ENCODE measurements around the gene PYROXD2.
"Not testable (repeated sequence)": the region's sequence is repeated elsewhere in the genome, so short reads cannot be mapped to it uniquely, and the experiment has no call there.

Gene PYROXD2

DNA sequence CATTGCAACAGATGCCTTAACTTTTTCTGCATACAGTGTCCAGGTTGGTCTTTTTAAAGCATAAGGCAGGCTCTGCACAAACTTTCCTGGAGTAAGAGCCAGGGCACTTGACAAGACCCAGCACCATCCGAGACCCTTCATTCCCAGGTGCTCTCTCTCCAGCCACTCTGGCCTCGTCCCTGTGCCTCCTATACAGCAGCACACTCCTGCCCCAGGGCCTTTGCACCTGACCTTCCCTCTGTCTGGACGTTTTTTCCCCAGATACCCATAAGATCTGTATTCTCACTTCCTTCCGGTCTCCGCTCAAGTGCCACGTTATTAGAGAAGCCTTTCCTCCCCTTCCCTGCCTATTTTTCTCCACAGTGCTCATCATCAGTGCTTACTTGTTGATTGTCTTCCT lies 25.6 kb downstream of the PYROXD2 start:
- no peak for FAIRE-seq

DNA sequence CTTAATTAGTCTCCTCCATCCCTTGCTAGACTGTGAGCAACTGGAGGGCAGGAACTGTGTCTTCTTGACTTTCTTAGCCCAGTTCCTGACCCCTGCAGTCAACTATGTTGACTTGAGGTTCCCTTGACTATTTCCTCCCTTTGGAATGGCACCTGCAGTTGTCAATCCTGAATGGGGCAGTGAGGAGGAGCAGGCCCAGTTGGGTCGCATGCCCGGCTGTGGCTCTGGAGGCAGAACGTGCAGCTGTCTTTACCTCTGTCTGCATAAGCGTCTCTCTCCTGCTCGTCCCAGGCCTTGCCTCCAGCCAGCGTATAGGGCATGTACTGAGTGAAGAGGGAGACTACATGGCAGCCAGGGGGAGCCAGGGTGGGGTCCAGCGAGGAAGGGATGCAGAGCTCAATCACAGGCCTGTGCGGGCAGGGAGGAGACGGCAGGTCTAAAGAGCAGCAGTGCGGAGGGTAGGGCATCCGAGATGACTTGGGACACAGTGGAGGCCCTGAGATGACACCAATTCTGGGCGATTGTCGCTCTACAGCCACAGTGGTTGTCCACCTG lies 26.8 kb downstream of the PYROXD2 start:
- no peak for FAIRE-seq

DNA sequence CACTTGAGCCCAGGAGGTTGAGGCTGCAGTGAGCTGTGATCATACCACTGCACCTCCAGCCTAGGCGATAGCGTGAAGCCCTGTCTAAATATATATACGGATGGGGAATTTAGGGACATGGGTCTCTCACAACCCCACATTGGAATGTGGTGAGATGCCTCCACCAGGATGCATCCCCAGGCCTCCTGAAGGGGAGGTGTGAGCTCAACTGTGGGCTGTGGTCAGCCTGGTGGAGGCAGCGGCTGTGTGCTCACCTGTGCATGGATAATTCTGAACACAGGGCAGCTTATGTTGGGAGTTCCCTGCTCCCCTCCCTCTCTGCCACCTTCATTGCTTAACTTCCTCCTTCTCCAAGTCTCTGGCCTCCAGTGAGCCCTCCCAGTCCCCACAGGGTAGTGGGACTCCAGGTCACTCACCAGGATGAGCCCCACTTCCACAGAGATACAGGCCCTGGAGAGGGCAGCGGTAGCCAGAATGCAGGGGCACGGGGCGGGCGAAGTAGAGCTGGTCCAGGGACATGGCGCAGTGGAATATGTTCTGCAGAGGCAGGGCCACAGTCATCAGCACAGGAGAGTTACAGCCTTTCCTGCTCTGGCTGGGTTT lies 30.4 kb downstream of the PYROXD2 start:
- no peak for FAIRE-seq

DNA sequence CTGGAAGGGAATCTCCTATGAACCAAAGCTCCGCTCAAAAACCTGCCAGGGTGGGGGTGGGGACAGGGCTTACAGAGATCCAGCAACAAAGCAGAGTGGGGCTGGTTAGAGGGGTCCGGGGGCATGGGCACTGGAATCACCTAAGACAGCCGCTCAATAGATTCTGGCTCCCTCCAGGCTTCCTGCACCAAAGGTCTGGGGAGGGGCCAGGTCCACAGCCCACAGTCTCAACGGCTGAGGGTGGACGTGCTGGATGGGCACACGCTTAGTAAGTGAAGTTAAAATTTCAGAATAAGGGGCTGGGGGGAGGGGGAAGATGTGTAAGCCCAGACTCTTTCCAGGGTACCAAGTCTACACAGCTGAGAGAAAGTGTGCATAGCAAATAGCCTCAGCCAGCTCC lies 31.1 kb downstream of the PYROXD2 start:
- FAIRE-seq: no peak

DNA sequence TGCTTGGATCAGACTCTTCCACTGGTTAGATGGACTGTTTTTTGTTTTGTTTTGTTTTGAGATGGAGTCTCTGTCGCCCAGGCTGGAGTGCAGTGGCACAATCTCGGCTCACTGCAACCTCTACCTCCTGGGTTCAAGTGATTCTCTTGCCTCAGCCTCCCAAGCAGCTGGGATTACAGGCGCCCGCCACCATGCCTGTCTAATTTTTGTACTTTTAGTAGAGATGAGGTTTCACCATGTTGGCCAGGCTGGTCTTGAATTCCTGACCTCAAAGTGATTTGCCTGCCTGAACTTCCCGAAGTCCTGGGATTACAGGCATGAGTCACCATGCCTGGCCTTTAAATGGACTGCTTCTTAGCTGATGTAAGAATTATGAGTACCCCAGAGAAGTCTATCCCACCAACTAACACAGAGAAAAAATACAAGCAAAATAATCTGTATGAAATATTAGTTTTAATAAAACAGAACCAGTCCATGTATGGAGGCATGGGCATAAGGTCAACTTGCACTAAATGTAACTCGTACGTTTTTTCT lies 31.8 kb downstream of the PYROXD2 start:
- FAIRE-seq: not testable (repeated sequence)

DNA sequence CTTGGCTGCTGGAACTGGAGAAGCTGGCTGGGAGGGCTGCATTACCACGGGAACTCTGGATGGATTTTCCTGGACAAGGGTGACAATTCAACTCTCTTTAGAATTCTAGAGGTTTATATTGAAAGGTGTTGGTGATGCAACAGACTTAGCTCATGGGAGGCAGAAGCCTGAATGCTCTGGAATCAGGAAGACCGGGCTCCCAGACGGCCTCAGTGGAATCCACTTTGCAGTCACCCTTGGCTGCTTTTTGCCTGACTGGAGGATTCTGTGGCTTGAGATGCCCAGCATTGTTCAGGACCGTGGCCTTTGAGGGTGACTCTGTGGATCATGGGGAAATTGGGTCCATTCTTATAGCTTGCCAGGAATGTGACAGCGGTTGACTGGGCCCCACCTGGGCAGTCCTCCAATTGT lies 32.3 kb downstream of the PYROXD2 start:
- no peak for FAIRE-seq

DNA sequence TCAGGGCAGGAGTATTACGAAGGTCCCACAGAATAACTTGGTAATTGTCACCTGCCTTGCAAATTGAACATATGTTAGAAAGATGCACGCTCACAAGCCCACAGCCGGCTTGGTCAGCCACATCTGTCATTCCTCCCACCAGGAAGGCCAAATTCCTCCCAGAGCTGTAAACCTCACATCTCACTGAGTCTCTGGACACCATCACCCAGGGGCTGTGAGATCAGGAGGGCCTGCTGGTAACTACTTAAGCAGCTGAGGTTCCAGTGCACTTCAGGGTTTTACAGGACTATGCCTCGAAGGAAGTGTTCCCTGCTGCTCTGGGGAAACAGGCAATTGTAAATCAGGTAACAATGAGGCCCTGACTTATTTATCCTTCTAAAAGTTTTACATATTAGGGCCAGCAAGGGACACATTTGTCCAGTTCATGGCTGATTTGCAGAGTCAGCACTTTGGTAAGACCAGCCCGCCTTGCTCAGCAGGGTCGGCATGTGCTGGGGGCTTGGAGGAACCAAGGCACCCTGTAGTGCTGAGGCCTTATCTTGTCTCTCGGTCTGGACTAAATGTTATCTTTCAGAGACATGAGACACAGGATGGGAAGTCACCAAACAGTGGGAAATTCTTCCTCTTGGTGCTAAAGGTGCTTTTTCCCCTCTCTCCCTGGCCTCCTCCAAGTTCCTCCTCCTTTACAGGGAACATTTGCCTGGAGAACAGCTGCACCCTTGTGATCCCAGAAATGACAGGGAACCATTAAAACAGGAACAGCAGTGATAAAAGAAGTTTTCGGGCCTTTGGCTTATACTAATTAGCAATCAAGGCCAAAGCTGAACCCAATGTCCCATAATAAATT lies 34.3 kb downstream of the PYROXD2 start:
- no peak for FAIRE-seq

DNA sequence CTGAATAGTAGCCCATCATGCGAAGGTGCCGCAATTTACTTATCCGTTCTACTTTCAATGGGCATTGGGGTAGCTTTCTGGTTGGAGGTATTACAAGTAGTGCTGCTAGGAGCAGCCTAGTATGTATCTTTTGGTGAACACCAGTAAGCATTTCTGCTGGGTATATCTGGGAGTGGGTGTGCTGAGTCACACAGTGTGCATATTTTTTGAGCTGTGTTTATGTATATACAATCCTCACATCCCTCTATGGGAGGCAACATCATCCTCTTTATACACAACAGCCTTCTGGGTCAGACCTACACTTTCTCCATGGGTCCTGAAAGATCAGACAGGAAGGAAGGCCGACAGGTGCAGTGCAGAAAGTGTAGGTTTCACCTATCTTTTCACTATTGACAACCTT lies 36.3 kb downstream of the PYROXD2 start:
- no peak for FAIRE-seq

DNA sequence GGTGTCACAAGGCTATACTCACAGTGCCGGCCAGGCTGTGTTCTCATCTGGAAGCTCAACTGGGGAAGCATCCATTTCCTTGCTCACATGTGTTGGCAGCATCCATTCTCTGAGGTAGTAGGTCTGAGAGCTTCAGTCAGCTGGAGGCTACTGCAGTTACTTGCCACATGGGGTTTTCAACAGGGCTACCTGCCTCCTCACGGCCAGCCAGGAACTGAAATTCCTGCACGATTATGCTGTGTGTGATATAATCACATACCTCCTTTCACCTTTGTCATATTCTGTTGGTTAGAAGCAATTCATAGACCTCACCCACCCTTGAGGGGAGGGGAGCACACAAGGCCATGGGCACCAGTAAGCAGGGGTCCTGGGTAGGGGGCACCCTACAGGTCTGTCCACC lies 37.4 kb downstream of the PYROXD2 start:
- no peak for FAIRE-seq

DNA sequence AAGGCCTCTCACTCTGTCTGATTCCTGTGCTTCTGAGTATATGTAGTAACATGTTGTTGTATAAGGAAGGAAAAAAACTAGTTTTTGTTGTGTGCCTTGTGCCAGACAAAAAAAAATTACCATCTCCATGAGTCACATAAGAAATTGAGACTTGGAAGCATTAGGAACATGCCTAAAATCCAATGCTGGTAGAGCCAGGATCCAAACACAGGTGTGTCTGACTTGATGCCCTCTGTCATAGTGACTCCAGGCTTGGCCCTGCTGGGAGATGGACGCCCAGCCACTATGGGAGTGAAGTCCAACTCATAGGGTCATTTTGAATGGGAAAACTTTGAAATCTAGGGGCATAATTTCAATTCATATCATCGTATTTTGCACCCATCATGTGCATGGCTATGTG lies 38.0 kb downstream of the PYROXD2 start:
- FAIRE-seq: no peak

DNA sequence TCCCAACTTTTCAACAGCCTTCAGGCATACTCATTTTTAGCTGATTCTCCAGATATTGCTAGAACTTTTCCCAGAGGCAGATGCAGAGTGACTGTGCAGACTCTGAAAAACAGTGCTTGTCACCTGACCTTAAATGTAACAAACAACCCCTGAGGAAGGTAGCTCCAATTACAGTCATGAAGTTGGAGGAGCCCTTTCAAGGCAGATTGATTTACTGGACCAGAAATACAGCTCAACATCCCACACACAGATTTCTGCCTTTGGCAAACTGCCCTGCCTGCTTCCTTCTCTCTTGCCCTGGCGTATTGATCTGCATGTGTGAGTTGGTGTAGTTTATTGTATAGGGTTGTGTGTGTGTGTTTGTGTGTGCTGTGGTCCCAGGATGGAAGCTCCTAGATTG lies 38.5 kb downstream of the PYROXD2 start:
- no peak for FAIRE-seq

DNA sequence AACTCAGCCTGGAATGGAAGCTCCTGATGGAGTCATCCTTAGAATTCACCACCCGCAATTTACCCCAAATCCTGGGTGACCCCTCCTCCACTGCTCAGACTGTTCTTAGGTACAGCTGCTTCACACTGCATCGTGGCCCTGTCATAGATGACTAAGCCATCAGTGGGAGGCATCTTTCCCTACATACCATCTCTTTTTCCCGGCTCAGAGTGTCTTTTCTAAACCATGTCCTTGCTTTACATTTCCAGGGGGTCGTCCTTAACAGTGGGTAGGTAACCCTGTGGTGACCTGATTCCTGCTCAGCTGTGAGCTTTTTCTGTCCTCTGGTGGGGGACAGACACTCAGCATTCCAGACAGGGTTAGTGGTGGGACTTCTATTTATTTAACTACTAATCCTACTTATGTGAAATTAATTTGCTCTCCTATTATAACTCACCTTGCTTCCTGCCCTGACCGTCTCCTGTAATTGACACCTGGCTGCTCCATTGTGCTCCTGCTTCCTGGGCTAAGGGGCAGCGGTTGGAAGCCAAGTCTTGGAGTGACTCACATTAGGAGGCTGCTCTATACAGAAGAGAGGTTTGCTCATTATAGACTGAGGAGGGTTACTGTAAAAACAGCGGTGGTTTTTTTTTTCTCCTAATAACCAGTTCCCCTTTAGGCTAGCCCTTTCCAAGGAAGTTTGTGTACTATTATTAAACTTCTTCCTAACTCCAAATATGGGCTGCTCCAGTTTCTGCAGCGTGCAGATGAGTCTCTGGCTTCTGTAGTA lies 40.6 kb downstream of the PYROXD2 start:
- FAIRE-seq: no peak

DNA sequence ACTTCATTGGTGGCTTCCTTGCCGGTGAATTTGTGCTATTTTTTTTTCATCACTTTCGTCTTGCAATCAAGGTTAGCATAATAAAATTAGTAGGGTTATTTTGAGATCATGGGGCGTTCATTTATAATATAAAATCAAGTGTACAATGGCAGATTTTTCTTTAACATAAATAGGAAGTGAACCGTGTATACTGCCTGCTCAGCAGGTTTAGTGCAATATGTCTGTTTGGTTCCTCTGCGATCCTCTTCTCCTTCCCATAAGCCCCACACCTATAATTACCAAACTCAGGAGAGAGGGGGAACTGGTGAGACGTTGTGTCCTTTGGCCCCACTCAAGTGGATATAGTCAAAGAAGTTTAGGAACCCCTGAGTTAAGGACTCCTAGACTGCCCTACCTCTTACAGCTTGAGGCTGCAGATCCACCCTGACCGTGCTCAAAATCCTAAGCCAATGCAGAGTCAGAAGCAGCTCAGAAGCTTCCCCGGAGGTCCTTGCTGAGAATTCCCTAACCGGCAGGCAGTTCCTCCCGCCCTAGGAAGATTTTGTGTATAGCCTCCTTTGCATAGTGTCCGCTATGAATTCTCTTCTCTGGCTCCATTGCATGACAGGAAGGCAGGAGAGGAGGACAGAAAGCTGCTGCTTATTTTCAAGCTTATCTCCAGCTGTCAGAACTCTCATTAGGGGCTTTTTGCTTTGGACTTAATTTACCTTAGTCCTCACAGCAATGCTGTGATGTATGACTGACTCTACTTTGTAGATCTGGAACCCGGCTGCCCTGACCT lies 41.5 kb downstream of the PYROXD2 start:
- FAIRE-seq: no peak

DNA sequence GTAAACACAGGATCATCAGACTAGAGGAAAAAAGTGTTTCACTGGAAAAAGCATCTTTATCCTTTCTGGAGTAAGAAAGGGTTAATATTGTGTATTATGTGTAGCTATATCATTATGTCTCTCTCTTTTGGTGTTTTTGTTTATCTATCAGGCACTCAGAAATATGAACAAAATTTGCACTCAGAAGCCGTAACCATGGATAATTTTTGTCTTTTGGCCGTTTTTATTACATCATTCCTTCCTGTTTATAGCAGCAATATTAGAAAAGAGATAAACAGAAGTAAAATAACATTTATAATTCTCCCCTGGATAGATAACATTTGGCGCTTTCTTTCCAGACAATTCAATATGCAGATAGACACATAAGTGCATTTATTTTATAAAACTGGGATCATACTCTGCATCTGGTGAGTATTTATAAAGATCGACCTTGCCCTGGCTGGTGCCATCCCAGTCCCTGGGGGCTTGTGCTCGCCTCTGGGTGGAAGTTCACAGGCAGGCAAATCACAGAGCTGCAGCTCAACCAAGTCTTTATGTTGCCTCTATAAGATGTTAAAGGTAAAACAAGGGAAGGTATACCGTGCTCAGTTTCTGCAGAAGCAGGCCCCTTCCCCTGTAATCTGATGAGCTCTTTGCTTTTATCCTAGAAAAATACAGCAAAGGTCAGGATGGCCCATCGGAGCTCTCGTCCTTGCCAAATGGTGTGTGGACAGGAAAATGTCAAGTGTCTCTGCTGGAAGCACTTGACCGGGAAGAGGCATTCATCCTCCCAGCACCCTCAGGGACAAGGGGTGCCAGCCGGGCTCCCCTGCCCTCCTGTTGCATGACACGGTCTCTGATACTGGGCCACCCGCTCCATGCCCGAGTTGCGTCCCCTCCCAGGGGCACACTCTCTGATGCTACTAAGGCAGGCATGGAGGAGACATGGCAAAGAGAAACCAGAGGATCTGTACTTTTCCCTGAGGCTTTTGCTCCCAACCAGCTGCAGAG lies 43.9 kb downstream of the PYROXD2 start:
- no peak for FAIRE-seq

DNA sequence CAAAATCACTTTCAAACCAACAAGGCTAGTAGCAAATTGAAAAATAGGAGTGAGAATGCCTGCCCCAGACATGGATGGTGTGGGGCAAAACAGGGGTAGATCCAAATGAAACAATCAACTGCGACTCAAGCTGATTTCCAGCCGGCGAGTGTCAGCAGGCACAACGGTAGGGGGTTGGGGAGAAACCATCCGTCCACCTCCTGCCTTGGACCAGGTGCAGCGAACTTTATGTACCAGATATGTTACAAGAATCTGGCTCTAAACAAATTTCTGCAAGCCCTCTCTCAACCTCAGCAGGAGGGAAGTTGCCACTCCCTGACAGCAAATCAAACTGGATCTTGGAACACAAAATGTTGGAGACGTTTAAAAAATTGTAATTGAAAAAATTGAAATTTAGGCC lies 45.2 kb downstream of the PYROXD2 start:
- FAIRE-seq: no peak

DNA sequence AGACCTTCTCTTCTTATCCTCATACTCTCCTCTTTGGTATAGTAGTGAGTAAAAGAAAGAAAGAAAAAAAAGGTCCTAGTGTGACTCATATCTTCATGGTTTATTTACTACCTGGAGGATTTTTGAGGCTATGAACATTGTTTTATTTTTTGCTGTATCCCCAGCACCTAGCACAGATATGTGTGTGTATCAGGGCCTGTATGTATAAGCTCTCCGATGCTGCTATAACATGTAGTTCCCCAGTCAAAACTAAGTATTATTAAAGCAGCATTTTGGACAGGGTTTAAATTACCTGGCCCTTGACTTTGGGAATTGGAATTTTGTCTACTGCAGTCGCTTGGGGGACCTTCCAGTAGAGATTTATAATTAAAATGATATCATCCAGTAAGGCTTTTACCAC lies 46.3 kb downstream of the PYROXD2 start:
- FAIRE-seq: no peak

DNA sequence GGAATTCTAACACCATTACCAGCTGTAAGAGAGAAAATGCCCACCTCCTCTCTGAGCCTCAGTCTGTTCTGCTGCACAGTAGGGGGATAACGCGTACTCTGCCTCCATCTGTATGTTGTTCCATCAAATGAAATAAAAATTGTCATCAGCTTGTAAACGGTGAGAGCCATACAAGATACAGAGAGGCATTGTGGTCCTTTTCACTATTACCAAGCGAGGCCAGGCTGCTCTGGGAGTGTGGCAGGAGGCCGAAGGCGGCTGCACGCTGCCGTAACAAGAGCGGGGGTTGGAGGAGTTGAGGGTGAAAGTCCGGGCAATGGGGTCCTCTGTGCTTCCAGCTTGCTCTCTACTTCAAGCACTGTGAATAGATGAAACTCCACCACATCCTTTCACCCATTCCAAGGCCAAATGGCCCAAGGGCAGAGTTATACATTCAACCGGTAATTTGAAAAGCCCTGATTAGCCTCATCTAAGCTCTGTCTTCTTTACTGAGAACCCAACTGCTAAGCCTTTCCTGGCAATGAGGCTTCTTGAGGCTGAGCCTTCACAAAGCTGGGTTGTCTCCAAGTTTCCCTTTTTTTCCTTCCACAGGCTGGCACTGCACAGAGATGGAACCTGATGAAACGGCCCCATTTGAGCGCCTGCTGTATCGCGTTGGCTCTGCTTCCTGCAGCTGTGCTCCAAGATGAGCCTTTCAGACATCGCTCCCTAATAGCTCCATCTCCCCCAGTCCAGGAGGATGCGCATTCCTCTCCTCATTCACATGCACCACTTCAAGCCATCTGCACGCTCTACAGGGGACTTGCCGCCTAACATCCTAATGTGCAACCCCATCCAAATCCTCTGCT lies 47.2 kb downstream of the PYROXD2 start:
- no peak for FAIRE-seq

DNA sequence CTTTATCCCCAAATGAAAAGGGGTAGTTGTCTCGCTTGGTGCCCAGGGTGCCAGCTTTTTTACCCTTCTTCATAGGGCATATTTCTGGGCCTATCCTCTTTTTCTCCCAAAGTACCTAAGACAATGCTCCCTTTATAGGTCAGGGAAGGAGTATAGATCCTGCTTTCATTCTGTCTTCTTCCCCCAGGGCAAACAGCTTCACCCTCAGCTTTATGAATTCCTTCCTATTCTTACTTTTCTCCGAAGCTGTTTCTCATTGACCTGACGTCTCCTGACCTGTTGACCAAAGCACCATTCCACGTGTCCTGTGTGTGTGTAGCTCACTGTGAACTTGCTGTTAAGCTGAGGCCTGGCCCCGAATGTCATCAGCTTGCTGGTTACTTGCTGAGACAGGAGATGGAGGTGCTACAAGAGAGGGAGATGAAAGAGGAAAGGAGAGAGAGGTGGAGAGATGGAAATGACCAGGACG lies 48.9 kb downstream of the PYROXD2 start:
- no peak for FAIRE-seq

DNA sequence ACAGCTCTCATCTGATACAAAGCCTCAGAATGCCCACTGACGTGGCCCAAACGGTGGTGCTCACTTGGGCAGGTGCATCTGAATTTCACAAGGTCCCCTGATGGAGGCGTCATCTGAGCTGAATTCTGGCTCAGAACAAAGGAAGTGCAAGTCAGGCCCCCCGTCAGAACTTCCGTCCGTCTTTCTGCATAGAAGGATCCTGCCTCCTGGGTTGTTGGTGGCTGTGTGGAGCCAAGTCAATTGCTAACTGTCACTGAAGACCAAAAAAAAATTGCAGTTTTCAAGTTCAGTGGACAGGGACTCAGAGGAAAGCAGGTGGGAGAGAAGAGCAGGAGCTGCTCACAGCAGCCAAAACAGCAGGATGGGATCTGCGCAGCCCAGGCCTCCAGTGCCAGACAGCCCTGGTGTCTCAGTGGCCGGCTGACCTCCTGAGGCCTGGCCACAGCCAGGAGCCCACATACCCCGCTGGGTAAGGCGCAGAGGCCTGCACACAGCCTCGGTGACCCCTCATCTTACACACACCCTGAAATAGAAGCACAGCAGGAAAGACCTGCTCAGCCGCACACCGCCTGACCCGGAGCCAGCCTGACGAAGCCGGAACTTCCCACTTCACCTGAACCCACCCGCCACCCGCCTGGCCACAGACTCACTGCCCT lies 49.4 kb downstream of the PYROXD2 start:
- no peak for FAIRE-seq

Measured in G401.6 (cell line).